HepG2 (cell line): ENCODE data around the gene RXYLT1. TPM values are rescaled to one million over a fixed set of nuclear protein-coding genes. Genes with fewer than 3 reads are reported as not detected.

Experiments
- GMEB2 ChIP-seq: IDR thresholded peaks from 2 replicates; pipeline ENCODE4 v1.6.1; 2016; ENCODE audit warnings: missing biosample characterization, missing genetic modification reagents, low read depth
- HMGA1 ChIP-seq: sonication (generic); formaldehyde crosslinking; conservative IDR thresholded peaks from 2 replicates; pipeline ENCODE4 v1.4.0; 2020; ENCODE audit warnings: missing genetic modification reagents
- HNRNPK ChIP-seq: fragments of 200-400 bp; formaldehyde crosslinking; IDR thresholded peaks from 2 replicates; pipeline ENCODE4 v1.6.1; 2018; ENCODE audit warnings: low read length, low read depth, moderate library complexity, mild to moderate bottlenecking; ENCODE audit not compliant: poor library complexity, severe bottlenecking
- IRF1 ChIP-seq: sonication (generic); formaldehyde crosslinking; IDR thresholded peaks from 2 replicates; pipeline ENCODE4 v1.4.0; 2020; ENCODE audit warnings: low read depth, mild to moderate bottlenecking, missing genetic modification reagents
- KIAA2018 ChIP-seq: sonication (generic); formaldehyde crosslinking; IDR thresholded peaks from 2 replicates; pipeline ENCODE4 v1.5.0; 2020; ENCODE audit warnings: mild to moderate bottlenecking, missing genetic modification reagents, borderline replicate concordance
- KLF15 ChIP-seq: sonication (generic); formaldehyde crosslinking; IDR thresholded peaks from 2 replicates; pipeline ENCODE4 v1.8.1; 2023; ENCODE audit warnings: borderline replicate concordance, mild to moderate bottlenecking, inconsistent platforms, missing genetic modification reagents, mixed read lengths
- POGZ ChIP-seq: sonication (generic); formaldehyde crosslinking; IDR thresholded peaks from 2 replicates; pipeline ENCODE4 v1.4.0; 2020; ENCODE audit warnings: mild to moderate bottlenecking, missing genetic modification reagents
- PRPF4 ChIP-seq: fragments of 200-400 bp; formaldehyde crosslinking; IDR thresholded peaks from 2 replicates; pipeline ENCODE4 v1.6.1; 2016; ENCODE audit warnings: low read length, low read depth; ENCODE audit not compliant: poor library complexity, severe bottlenecking
- SIX4 ChIP-seq: sonication (generic); formaldehyde crosslinking; IDR thresholded peaks from 2 replicates; pipeline ENCODE4 v1.4.0; 2020; ENCODE audit warnings: missing genetic modification reagents
- SOX6 ChIP-seq, 2 experiments: fragments of 450-650 bp in 1 of 2; sonication (generic) in 1 of 2; formaldehyde crosslinking in 1 of 2; IDR thresholded peaks; 2 replicates each; pipeline versions ENCODE4 v1.4.0 to v1.6.1; 2017 to 2020; ENCODE audit warnings: antibody characterized with exemption in 1 of 2, mild to moderate bottlenecking in 1 of 2, missing genetic modification reagents in 1 of 2
- XRCC5 ChIP-seq: fragments of 200-400 bp; formaldehyde crosslinking; optimal IDR thresholded peaks from 2 replicates; pipeline ENCODE3; 2017; ENCODE audit warnings: mild to moderate bottlenecking, low read length
- ZNF30 ChIP-seq: sonication (generic); formaldehyde crosslinking; IDR thresholded peaks from 2 replicates; pipeline ENCODE4 v1.5.0; 2020; ENCODE audit warnings: mild to moderate bottlenecking, missing genetic modification reagents
- ZNF496 ChIP-seq: sonication (generic); formaldehyde crosslinking; IDR thresholded peaks from 2 replicates; pipeline ENCODE4 v1.8.1; 2023; ENCODE audit warnings: mild to moderate bottlenecking, moderate library complexity, missing genetic modification reagents; ENCODE audit not compliant: insufficient replicate concordance
- ZNF513 ChIP-seq: sonication (generic); formaldehyde crosslinking; conservative IDR thresholded peaks from 2 replicates; pipeline ENCODE4 v1.5.0; 2020; ENCODE audit warnings: missing genetic modification reagents
- ZNF83 ChIP-seq: sonication (generic); formaldehyde crosslinking; IDR thresholded peaks from 2 replicates; pipeline ENCODE4 v1.4.0; 2020; ENCODE audit warnings: missing genetic modification reagents, mild to moderate bottlenecking, borderline replicate concordance
- polyA plus RNA-seq, 8 experiments: library from polyadenylated mRNA; depleted of rRNA in 3 of 8; stranded (reverse) in 7 of 8; unstranded in 1 of 8; fragments of >200 nt; fragmentation: Illumina TruSeq in 4 of 8; extraction: Trizol in 4 of 8; gene quantifications; 2 replicates each; pipeline versions ENCODE4 v1.2.1 to v1.2.3, GENCODE V29; 2011 to 2016; ENCODE audit warnings: low read depth in 4 of 8, missing spikeins in 1 of 8, mixed read lengths in 1 of 8; ENCODE audit not compliant: insufficient read depth in 1 of 8
- total RNA-seq, 5 experiments: library from RNA; depleted of rRNA; stranded (reverse); fragments of >200 nt; fragmentation: Illumina TruSeq; extraction: Trizol; gene quantifications; 2 replicates each; pipeline ENCODE4 v1.2.3, GENCODE V29; 2016; ENCODE audit warnings: low read depth in 1 of 5

RXYLT1 gene
- total and polyA plus RNA-seq, 2 of the 13 experiments (the other 11 are each of a cell fraction or from before 2014, with no cell fraction given), result 8.3 to 15.5 TPM

- TF ChIP-seq KIAA2018 (CRISPR knock-in tag) (no peak), HMGA1 (no peak), IRF1 (CRISPR knock-in tag) (no peak), ZNF513 (CRISPR knock-in tag) (no peak), GMEB2 (no peak), PRPF4 (no peak), KLF15 (CRISPR knock-in tag) (no peak), SIX4 (CRISPR knock-in tag) (no peak), HNRNPK (no peak), XRCC5 (peak; percentile 79), ZNF30 (CRISPR knock-in tag) (no peak), ZNF83 (CRISPR knock-in tag) (no peak), SOX6 (IDR thresholded peaks at IDR 0.05) (no peak), SOX6 (CRISPR knock-in tag; IDR thresholded peaks at IDR 0.05) (no peak; the same call in 1 of the 2 replicates), POGZ (CRISPR knock-in tag) (peak; percentile 50), ZNF496 (CRISPR knock-in tag) (no peak)
These were observed at the start of gene RXYLT1 (continued) for GRCh38 chr12:63779498-63780481.
